ENCODE data around the gene TGFB1I1. TPM values are rescaled to one million over a fixed set of nuclear protein-coding genes. Genes with fewer than 3 reads are reported as not detected.

TGFB1I1 gene
- total and polyA plus RNA-seq, 2 of the 13 experiments (the other 11 are each of a cell fraction or from before 2014, with no cell fraction given), result 0.80 to 2.9 TPM

DNA sequence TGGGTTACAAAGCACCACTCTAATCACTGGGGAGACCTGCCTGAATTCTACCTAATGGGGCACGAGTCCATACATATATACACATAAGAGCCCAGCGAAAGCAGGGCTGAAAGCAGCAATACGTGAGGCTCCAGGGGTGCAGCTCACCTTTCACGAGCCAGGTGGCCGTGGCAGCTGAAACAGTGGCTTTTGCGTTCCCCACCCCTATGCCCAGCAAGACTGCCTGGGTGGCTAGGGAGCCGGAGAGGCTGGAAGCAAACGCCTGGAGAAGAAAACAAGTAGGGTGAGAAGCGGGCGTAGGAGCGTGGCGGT lies 35.6 kb downstream of the TGFB1I1 start (continued):
- TF ChIP-seq, protein P1, sequence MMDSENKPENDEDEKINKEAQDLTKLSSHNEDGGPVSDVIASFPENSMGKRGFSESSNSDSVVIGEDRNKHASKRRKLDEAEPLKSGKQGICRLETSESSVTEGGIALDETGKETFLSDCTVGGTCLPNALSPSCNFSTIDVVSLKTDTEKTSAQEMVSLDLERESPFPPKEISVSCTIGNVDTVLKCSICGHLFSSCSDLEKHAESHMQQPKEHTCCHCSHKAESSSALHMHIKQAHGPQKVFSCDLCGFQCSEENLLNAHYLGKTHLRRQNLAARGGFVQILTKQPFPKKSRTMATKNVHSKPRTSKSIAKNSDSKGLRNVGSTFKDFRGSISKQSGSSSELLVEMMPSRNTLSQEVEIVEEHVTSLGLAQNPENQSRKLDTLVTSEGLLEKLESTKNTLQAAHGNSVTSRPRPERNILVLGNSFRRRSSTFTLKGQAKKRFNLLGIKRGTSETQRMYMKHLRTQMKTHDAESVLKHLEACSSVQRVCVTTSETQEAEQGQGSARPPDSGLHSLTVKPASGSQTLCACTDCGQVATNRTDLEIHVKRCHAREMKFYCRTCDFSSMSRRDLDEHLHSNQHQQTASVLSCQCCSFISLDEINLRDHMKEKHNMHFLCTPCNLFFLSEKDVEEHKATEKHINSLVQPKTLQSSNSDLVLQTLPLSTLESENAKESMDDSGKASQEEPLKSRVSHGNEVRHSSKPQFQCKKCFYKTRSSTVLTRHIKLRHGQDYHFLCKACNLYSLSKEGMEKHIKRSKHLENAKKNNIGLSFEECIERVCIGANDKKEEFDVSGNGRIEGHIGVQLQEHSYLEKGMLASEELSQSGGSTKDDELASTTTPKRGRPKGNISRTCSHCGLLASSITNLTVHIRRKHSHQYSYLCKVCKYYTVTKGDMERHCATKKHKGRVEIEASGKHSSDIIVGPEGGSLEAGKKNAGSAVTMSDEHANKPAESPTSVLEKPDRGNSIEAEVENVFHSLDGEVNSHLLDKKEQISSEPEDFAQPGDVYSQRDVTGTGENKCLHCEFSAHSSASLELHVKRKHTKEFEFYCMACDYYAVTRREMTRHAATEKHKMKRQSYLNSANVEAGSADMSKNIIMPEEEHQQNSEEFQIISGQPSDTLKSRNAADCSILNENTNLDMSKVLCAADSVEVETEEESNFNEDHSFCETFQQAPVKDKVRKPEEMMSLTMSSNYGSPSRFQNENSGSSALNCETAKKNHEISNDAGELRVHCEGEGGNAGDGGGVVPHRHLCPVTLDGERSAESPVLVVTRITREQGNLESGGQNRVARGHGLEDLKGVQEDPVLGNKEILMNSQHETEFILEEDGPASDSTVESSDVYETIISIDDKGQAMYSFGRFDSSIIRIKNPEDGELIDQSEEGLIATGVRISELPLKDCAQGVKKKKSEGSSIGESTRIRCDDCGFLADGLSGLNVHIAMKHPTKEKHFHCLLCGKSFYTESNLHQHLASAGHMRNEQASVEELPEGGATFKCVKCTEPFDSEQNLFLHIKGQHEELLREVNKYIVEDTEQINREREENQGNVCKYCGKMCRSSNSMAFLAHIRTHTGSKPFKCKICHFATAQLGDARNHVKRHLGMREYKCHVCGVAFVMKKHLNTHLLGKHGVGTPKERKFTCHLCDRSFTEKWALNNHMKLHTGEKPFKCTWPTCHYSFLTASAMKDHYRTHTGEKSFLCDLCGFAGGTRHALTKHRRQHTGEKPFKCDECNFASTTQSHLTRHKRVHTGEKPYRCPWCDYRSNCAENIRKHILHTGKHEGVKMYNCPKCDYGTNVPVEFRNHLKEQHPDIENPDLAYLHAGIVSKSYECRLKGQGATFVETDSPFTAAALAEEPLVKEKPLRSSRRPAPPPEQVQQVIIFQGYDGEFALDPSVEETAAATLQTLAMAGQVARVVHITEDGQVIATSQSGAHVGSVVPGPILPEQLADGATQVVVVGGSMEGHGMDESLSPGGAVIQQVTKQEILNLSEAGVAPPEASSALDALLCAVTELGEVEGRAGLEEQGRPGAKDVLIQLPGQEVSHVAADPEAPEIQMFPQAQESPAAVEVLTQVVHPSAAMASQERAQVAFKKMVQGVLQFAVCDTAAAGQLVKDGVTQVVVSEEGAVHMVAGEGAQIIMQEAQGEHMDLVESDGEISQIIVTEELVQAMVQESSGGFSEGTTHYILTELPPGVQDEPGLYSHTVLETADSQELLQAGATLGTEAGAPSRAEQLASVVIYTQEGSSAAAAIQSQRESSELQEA (CRISPR knock-in tag; IDR thresholded peaks at IDR 0.05; ENCODE audit: not compliant biosample characterization), result no peak
- TF ChIP-seq, protein P2, sequence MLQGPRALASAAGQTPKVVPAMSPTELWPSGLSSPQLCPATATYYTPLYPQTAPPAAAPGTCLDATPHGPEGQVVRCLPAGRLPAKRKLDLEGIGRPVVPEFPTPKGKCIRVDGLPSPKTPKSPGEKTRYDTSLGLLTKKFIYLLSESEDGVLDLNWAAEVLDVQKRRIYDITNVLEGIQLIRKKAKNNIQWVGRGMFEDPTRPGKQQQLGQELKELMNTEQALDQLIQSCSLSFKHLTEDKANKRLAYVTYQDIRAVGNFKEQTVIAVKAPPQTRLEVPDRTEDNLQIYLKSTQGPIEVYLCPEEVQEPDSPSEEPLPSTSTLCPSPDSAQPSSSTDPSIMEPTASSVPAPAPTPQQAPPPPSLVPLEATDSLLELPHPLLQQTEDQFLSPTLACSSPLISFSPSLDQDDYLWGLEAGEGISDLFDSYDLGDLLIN (CRISPR knock-in tag; IDR thresholded peaks at IDR 0.05; ENCODE audit: borderline replicate concordance), result no peak
- no peak for TF ChIP-seq FOXM1 (CRISPR knock-in tag; IDR thresholded peaks at IDR 0.05)
- no peak for TF ChIP-seq TOE1 (CRISPR knock-in tag; IDR thresholded peaks at IDR 0.05)
- TF ChIP-seq, protein P3, sequence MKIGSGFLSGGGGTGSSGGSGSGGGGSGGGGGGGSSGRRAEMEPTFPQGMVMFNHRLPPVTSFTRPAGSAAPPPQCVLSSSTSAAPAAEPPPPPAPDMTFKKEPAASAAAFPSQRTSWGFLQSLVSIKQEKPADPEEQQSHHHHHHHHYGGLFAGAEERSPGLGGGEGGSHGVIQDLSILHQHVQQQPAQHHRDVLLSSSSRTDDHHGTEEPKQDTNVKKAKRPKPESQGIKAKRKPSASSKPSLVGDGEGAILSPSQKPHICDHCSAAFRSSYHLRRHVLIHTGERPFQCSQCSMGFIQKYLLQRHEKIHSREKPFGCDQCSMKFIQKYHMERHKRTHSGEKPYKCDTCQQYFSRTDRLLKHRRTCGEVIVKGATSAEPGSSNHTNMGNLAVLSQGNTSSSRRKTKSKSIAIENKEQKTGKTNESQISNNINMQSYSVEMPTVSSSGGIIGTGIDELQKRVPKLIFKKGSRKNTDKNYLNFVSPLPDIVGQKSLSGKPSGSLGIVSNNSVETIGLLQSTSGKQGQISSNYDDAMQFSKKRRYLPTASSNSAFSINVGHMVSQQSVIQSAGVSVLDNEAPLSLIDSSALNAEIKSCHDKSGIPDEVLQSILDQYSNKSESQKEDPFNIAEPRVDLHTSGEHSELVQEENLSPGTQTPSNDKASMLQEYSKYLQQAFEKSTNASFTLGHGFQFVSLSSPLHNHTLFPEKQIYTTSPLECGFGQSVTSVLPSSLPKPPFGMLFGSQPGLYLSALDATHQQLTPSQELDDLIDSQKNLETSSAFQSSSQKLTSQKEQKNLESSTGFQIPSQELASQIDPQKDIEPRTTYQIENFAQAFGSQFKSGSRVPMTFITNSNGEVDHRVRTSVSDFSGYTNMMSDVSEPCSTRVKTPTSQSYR (CRISPR knock-in tag; IDR thresholded peaks at IDR 0.05; ENCODE audit: borderline replicate concordance), result no peak
- no peak for TF ChIP-seq ZNF550 (CRISPR knock-in tag; IDR thresholded peaks at IDR 0.05; ENCODE audit: borderline replicate concordance)
- TF ChIP-seq ZNF256 (CRISPR knock-in tag; conservative IDR thresholded peaks at IDR 0.05), result no peak
